Uterus (tissue), 2 donors: ENCODE data around the gene LAMA5.
A peak's percentile ranks its signal among the peaks of the same experiment; 100 is the strongest.

ENCODE experiments used
- CTCF ChIP-seq, 4 experiments: fragments of 200-600 bp in 2 of 4; fragments of 450-650 bp in 2 of 4; sonication (generic) in 2 of 4; IDR thresholded peaks; one replicate each; pipeline ENCODE4 v1.5.1; 2016 to 2019; ENCODE audit warnings: antibody characterized with exemption in 4 of 4, mild to moderate bottlenecking in 2 of 4, moderate library complexity in 1 of 4
- POLR2A ChIP-seq, 2 donors: fragments of 450-650 bp; IDR thresholded peaks; one replicate each; pipeline ENCODE4 v1.6.1; 2016; ENCODE audit warnings: antibody characterized with exemption in 2 of 2, mild to moderate bottlenecking in 1 of 2, moderate library complexity in 1 of 2

GRCh38 chr20:62367136-62367632 is at the start of gene LAMA5:
- TF ChIP-seq POLR2A (IDR thresholded peaks at IDR 0.05) = peak; percentile 45 to 77
- peak in 1 of 4 experiments; percentile 6 for TF ChIP-seq CTCF (IDR thresholded peaks at IDR 0.05)
